Measurements from ENCODE around the gene HSFX2. TPM values are rescaled to one million over a fixed set of nuclear protein-coding genes. Genes with fewer than 3 reads are reported as not detected.

HSFX2 gene
- total and polyA plus RNA-seq, 7 donors = 0.39 TPM; not detected in 6

Other genes with a start within 250 kb of the HSFX2 start
- gene IDS, start 90.0 kb downstream of the HSFX2 start, total RNA-seq = 10 to 100 TPM; 71.3 to 97.2 (median 89.9) TPM
- gene IDS, start 90.0 kb downstream of the HSFX2 start, polyA plus RNA-seq = 10 to 100 TPM; 31.3 to 49.7 (median 43.8) TPM
- gene EOLA1, start 54.3 kb downstream of the HSFX2 start, total RNA-seq = 10 to 100 TPM in 3 of 4 donors, 1 to 10 TPM in 1; 8.7 to 14.4 (median 11.9) TPM
- gene EOLA1, start 54.3 kb downstream of the HSFX2 start, polyA plus RNA-seq = 10 to 100 TPM; 31.2 to 43.0 (median 34.2) TPM
- gene HSFX3, start 45.4 kb downstream of the HSFX2 start, total RNA-seq = not detected
- not detected for gene HSFX3, start 45.4 kb downstream of the HSFX2 start, polyA plus RNA-seq
- not detected for gene MAGEA9B, start 7.9 kb downstream of the HSFX2 start, total RNA-seq
- gene MAGEA9B, start 7.9 kb downstream of the HSFX2 start, polyA plus RNA-seq = not detected
- gene TMEM185A, start 36.5 kb upstream of the HSFX2 start, total RNA-seq = 10 to 100 TPM in 3 of 4 donors, 1 to 10 TPM in 1; 9.6 to 18.3 (median 13.0) TPM
- 10 to 100 TPM in 1 of 3 donors, 1 to 10 TPM in 2; 4.2 to 11.7 (median 6.0) TPM for gene TMEM185A, start 36.5 kb upstream of the HSFX2 start, polyA plus RNA-seq
- gene MAGEA11, start 116.7 kb upstream of the HSFX2 start, total RNA-seq = not detected
- gene MAGEA11, start 116.7 kb upstream of the HSFX2 start, polyA plus RNA-seq = not detected
- gene HSFX1, start 178.8 kb upstream of the HSFX2 start, total RNA-seq = 1 to 10 TPM in 2 of 4 donors, under 1 TPM in 2; 0.83 to 1.3 (median 1.0) TPM
- under 1 TPM in 1 of 3 donors, not detected in 2; 0.71 TPM for gene HSFX1, start 178.8 kb upstream of the HSFX2 start, polyA plus RNA-seq
- gene MAGEA9, start 186.6 kb upstream of the HSFX2 start, total RNA-seq = not detected
- not detected for gene MAGEA9, start 186.6 kb upstream of the HSFX2 start, polyA plus RNA-seq